Activated CD4-positive, CD25-positive, alpha-beta regulatory T cell treated with anti-CD3 and anti-CD28 coated beads, Interleukin-2, amount 50 U/mL, for 24 hours (primary cell): ENCODE results near the gene CX3CR1.

Experiments
- ATAC-seq, 2 donors: fragments of 150-1000 bp; cut with Tn5 transposase; one replicate each; pipeline ENCODE4 v1.10.0; 2021; ENCODE audit warnings: mild to moderate bottlenecking in 1 of 2, moderate library complexity in 1 of 2

Gene CX3CR1

GRCh38 chr3:39290255-39290654 is 10.4 kb upstream of the CX3CR1 start:
- no peak for ATAC-seq

DNA sequence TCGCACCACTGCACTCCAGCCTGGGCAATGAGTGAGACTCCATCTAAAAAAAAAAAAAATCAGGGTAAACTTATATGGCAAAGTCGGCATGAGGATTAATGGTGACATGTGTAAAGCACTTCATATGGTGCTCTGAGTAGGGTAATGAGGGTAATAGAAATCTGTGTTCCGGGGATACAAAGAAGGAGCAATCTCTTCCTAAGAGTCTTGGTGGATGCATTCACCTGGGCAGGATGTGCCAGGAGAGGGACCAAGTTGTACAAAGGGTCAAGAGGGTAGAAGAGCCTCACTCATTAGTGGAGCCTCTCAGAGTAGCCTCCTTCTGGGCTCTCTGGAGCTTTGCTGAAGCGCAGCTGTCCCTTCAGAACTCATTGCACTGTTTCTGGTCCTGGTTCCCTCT is 9.3 kb upstream of the CX3CR1 start:
- ATAC-seq, result no peak

DNA sequence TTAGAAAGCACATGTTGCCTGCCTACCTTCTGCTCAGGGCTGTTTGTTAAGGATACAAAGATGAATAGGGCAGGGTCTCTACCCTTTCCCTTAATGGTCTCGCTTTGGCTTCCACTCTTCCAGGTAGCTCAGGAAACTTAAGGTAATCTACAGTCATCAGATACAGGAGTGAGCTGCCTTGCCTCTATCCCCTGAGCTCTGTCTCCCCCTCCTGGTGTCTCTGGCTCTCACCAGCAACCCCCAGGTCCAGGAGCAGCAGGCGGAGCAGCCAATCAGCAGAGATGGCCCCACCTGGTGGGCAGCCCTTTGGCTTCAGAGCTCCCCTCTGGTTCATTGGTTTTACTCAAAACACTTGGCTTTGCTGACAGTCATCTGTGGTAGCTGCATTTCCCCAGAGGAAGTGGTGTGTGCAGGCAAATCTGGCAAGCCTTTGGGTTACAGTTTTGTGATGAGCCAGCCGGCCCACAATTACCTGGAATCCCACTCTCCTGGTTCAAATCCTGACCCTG is 8.5 kb upstream of the CX3CR1 start:
- peak; percentile 89 to 92 for ATAC-seq

GRCh38 chr3:39287216-39288164 is 7.7 kb upstream of the CX3CR1 start:
- no peak for ATAC-seq

DNA sequence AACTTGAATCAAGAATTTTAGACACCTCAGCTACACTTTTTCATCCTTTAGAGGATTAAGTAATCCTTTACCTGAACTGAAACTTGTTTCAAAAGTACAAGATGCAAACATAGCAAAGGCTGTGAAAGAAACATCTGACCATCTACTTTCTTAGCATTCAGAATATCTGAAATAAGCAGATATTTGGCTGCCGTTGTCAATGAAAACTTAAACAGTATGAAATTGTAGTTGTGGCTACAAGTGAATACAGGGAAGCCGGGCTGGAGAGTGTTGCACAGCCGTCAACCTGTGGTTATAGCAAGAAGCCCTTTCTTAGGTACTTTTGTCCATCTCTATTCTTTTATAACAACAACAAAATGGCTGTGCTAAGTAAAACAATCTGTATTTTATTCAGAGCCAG is 6.9 kb upstream of the CX3CR1 start:
- no peak for ATAC-seq

DNA sequence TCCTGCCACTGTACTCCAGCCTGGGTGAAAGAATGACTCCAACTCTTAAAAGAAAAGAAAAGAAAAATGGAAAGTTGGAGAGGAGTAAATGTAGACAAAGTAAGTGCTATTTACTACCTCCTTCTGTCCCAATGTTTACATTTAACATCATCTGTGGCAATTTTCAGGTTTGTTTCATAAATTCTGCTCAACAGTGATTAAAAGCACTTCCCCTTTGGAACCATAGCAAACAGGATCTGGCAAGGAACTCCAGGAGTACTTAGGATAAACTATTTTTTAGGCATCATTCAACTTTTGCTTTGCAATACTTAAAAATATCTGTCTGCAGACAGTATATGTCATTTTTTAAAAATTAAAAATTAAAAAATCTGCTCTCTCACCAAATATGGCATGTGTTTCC is 5.5 kb upstream of the CX3CR1 start:
- no peak for ATAC-seq

DNA sequence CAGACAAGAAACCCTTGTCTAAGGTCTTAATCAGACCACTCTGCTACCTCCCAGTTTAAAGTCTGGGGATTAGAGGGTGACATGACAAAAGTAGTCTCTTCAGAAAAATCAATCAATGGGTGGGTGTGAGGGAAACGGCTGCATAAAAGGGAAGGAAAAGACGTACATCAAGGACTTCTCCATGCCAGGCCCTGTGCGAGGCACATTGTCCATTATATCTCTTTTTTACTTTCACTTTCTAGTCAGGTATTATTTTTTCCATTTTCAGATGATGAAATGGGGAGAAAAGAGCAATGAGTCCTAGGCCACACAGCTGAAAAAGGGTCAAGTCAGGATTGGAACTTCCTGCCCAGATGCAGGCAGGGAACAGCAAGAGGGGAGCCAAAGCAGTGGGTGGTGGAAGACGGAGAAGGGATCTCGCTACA is 4.6 kb upstream of the CX3CR1 start:
- ATAC-seq, result no peak

GRCh38 chr3:39282057-39282456 is 2.2 kb upstream of the CX3CR1 start:
- no peak for ATAC-seq

DNA sequence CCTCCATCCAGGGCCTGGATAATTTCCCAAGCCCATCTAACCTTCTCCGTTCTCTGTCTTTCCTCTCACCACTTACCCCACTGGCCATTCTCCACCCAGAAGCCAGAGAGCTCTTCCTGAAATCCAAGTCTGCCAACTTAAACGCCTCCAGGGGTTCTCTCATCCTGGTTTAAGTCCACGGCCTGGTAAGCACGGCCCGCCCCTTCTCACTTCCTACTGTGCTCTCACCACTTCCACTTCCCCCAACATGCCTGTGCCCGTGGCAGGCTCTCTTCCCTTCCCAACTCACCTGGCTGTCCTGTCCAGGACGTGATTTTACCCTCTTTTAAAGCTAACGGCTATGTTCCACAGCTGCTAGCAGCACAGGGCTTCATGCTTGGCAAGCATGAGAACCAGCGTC is 1.7 kb upstream of the CX3CR1 start:
- no peak for ATAC-seq

GRCh38 chr3:39280571-39280970 is 735 bp upstream of the CX3CR1 start:
- ATAC-seq, result no peak

DNA sequence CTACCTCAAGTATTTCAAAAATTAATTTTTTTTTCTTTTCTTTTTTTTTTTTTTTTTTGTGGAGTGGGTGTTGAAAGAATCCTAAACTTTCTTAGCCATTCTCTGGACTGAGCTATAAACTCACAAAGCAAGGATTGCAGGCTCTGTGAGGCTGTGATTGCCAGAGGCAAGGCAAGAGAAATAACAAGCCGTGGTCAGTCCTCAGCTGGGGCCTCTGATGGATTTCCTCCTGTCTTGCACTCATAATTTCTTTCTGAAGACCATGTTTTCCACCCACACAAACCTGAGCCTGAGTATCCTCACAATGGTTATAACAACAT is 1.3 kb downstream of the CX3CR1 start:
- no peak for ATAC-seq

DNA sequence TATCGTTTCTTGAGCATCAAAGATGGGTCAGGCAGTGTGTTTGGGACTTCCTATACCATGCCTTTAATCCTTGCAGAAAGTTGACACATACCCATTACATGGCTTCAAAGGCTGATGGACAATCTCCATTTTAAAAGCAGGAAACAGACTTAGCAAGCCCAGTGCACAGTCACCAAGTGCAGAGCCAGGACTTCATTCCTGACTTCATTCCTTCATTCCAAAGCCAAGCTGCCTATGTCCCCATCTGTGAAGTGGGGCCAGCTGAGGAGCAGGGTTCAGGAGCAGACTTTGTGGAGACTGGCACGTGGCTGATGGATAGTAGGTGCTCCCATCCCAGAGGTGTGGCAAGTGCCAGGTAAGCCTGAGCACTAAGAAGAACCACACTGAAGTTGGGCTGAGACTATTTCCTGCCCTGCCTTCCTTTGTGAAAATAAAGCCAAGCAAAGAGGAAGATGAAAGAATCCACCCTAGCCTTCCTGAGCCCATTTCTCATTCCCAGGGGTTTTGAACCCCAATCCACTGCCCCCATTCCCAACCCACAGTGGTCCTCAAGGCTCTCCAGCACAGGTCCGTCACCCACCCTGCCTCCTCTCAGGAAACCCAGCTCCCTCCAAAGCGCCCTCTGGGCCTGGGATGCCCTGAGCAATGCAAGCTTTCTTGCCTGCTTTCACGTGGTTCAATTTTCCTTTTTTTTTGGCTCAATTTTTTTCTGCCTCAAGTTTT is 1.8 kb downstream of the CX3CR1 start:
- no peak for ATAC-seq

DNA sequence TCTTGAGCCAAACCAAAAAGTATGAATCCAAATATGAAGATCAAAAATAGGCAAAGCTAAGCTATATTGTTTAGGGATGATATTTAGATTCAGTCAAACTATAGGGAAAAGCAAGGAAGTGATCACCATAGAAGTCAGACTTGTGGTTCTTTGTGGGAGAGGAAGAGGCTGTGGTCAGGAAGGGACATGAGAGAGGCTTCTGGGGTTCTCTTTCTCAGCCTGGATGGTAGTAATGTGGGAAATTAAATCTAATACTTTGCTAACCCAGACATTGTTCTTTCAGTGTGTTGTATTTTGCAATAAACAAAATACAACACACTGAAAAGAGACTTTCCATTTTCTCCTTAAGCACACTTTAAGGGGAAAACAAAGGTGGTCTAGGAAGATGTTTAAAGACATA is 3.1 kb downstream of the CX3CR1 start:
- no peak for ATAC-seq

DNA sequence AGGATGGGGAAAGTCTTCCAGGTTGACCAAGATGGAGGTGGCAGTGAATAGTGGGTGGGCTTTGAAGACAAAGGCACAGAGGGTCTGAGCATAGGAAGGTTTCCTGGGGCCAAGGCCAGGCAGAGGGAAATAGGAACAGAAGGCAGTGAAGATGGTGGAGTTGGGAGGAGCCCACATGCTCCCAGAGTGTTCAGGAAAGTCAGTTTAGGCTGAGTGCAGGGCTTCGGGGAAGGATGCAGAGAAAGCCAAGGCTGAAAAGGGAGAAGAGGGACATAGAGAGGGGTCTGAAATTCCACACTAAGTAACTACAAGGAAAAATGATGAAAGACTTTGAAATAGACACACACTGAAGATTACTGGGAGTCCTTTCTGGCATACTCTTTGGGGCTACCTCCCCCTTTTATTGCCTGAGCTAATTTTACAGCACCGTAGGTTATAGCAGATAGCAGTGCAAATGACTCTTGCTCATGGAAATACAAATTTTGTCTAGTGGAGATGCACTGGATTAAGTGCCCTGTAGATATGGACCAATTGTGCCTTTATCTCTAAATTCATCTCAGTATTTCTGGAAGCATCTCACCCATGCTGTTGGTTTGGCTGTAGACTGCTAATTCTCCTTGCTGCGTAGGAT is 3.8 kb downstream of the CX3CR1 start:
- no peak for ATAC-seq

GRCh38 chr3:39275052-39275451 is 4.8 kb downstream of the CX3CR1 start:
- no peak for ATAC-seq

GRCh38 chr3:39273119-39273518 is 6.7 kb downstream of the CX3CR1 start:
- ATAC-seq, result no peak

- ATAC-seq, result no peak
These were observed 7.6 kb downstream of the CX3CR1 start for GRCh38 chr3:39272191-39272590.

DNA sequence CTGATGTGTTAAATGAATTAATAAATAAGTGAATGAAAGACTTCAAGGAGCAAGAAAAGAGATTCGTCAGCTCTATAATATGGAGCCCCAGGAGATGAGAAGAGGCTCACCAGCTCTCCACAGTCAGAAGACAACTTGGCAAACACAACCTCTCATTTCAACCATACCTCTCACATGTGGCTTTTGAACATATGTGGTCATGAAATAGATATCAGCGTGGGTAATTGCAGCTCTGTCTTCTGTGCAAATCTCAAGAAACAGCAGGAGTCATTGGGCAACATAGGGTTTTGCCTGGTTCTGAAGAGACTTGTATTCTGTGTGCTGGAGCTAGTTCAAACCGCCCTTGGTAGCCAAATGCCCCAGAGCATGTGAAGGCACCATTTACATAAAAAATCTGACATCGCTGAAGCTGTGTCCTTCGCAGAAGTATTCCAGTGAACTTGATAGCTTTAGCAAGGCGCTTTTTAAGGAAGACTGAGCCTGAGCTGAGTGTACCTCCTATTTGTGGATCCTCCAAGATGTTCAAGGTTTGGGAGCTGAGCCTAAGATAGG is 8.4 kb downstream of the CX3CR1 start:
- ATAC-seq, result no peak

GRCh38 chr3:39269528-39269927 is 10.3 kb downstream of the CX3CR1 start:
- ATAC-seq, result no peak

GRCh38 chr3:39268549-39268900 is 11.3 kb downstream of the CX3CR1 start:
- ATAC-seq, result no peak

DNA sequence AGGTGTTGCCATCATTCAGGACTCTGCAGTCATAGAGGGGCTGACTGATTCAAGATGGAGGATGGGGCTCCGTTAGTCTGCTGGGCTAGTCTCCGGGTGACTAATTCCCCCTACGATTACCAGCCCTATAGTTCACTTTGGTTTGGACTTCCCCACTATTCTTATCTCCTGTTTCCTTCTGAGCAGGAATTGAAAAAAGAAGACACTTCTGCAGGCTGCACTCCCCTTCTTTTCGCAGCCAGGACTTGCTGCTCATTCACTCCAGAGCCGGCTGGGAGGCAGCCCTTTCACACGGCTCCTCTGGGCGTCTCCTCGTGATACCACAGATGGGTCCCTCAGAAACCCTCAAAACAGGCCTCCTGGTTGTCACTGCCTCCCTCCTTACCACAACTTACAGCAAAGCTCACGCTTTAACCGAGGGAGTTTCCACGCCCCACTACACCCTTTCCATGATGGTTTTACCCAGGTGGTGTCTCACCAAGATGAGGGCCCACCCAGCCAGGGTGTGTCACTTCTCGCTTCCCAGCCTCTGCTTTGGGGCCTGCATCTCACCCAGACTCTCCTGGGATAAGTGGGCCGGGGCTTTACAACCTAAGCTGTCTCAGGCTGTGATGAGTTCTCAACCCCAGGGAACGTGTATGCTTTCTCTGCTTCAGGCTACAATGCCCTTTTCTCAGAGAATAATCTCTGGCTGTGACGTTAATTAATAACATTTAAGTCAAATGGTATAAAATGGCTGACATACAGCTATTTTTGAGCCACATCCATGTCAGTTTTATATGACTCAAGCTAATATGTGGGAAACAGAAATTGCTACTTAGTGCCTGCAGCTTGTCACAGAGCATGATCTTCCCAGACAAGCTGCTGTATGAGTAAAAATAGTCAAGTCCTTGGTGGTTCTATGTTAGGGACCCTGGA is 11.9 kb downstream of the CX3CR1 start:
- ATAC-seq, result peak; percentile 90 to 91

DNA sequence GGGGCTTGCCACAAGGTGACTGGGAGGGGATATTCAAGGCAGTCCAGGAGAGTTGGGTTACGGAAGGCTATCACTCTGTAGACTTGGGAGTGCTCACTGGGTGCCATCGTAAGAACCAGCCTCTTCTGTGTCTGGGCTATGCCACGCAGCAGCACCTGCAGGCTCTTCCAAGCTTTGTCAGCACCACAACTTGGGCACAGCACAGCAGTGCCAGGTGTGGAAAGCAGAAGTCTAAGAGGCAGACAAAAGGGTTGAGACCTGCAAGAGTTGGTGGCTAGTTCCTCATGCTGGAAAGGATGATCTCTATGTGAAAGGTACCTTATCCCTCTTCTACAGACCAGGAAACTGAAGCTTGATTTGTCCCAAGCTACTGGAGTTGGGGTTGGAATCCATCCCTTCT is 15.8 kb downstream of the CX3CR1 start:
- ATAC-seq, result no peak
